HL-60 (cell line): Measurements from ENCODE around the gene MTG2.

Experiments
- GABPA ChIP-seq: IDR thresholded peaks from 2 replicates; pipeline ENCODE4 v1.6.1; 2012; ENCODE audit warnings: low read depth
- POLR2AphosphoS5 ChIP-seq: IDR thresholded peaks from 2 replicates; pipeline ENCODE4 v1.6.1; 2012; ENCODE audit warnings: low read depth
- SPI1 ChIP-seq: IDR thresholded peaks from 2 replicates; pipeline ENCODE4 v1.6.1; 2012; ENCODE audit warnings: low read depth, mild to moderate bottlenecking, borderline replicate concordance
- TF ChIP-seq, protein P1 (sequence below): IDR thresholded peaks from one replicate; pipeline ENCODE4 v1.5.1; 2011; ENCODE audit warnings: low read length, control low read depth, inconsistent platforms; ENCODE audit not compliant: insufficient read depth
- TF ChIP-seq, protein P2 (sequence below): IDR thresholded peaks from 2 replicates; pipeline ENCODE4 v1.6.1; 2012; ENCODE audit warnings: low read depth; ENCODE audit not compliant: insufficient replicate concordance

DNA sequence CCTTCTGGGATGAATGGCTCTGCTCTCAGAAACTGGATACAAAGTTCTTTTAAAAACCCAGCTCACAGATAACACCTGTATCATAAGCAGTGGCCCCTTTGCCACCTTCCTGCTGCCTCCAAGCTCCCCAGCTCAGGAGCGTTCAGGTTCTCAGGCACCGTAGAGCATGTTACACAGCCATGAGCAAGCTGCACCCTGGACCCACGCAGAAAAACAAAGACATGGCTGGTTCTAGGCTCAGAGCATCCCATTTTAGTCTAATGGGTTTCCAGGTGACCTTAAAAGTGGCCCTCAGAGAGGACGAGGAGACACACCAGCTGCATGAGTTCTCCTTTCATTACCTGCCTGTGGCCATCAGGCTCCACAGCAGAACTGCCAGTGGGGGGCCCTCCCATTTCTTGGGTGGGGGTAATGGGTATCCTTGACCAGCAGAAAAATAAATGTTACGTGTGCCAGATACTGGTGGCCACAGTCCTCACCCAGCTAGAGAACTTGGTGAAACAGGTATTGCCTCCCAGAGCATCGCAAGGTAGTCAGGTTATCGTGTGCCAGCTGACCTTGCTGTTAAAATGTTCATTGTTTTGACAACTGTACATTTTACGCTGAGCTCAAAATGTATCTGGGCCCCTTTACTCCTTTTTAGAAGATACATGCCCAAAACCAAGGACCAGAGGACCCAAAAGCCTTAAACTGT, 47.1 kb upstream of the MTG2 start:
- TF ChIP-seq, protein P1, sequence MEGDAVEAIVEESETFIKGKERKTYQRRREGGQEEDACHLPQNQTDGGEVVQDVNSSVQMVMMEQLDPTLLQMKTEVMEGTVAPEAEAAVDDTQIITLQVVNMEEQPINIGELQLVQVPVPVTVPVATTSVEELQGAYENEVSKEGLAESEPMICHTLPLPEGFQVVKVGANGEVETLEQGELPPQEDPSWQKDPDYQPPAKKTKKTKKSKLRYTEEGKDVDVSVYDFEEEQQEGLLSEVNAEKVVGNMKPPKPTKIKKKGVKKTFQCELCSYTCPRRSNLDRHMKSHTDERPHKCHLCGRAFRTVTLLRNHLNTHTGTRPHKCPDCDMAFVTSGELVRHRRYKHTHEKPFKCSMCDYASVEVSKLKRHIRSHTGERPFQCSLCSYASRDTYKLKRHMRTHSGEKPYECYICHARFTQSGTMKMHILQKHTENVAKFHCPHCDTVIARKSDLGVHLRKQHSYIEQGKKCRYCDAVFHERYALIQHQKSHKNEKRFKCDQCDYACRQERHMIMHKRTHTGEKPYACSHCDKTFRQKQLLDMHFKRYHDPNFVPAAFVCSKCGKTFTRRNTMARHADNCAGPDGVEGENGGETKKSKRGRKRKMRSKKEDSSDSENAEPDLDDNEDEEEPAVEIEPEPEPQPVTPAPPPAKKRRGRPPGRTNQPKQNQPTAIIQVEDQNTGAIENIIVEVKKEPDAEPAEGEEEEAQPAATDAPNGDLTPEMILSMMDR, result no peak
- TF ChIP-seq GABPA (no peak), SPI1 (no peak), POLR2AphosphoS5 (peak; percentile 37; the same call in 1 of the 2 replicates)
- TF ChIP-seq, protein P2, sequence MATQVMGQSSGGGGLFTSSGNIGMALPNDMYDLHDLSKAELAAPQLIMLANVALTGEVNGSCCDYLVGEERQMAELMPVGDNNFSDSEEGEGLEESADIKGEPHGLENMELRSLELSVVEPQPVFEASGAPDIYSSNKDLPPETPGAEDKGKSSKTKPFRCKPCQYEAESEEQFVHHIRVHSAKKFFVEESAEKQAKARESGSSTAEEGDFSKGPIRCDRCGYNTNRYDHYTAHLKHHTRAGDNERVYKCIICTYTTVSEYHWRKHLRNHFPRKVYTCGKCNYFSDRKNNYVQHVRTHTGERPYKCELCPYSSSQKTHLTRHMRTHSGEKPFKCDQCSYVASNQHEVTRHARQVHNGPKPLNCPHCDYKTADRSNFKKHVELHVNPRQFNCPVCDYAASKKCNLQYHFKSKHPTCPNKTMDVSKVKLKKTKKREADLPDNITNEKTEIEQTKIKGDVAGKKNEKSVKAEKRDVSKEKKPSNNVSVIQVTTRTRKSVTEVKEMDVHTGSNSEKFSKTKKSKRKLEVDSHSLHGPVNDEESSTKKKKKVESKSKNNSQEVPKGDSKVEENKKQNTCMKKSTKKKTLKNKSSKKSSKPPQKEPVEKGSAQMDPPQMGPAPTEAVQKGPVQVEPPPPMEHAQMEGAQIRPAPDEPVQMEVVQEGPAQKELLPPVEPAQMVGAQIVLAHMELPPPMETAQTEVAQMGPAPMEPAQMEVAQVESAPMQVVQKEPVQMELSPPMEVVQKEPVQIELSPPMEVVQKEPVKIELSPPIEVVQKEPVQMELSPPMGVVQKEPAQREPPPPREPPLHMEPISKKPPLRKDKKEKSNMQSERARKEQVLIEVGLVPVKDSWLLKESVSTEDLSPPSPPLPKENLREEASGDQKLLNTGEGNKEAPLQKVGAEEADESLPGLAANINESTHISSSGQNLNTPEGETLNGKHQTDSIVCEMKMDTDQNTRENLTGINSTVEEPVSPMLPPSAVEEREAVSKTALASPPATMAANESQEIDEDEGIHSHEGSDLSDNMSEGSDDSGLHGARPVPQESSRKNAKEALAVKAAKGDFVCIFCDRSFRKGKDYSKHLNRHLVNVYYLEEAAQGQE, result no peak
